Loucy (cell line): Measurements from ENCODE around the gene EFHB.

Experiments used
- H2AFZ ChIP-seq: fragments of 200-600 bp; sonication (generic); 2 replicates; pipeline ENCODE4 v1.6.0; 2016; ENCODE audit warnings: antibody characterized with exemption, mild to moderate bottlenecking, low read length, moderate library complexity
- H3F3A ChIP-seq: fragments of 200-600 bp; 2 replicates; pipeline ENCODE4 v1.6.0; 2016; ENCODE audit warnings: antibody characterized with exemption, low read depth, mild to moderate bottlenecking
- H3K27me3 ChIP-seq: fragments of 200-600 bp; sonication (generic); 2 replicates; pipeline ENCODE4 v1.6.1; 2014; ENCODE audit warnings: low read length, mild to moderate bottlenecking; ENCODE audit not compliant: insufficient read depth, poor library complexity, severe bottlenecking
- H3K36me3 ChIP-seq: fragments of 200-600 bp; sonication (generic); 2 replicates; pipeline ENCODE4 v1.6.1; 2016; ENCODE audit warnings: low read length; ENCODE audit not compliant: insufficient read depth
- H3K4me1 ChIP-seq: fragments of 200-600 bp; sonication (generic); 2 replicates; pipeline ENCODE4 v1.5.1; 2014; ENCODE audit warnings: low read length, mild to moderate bottlenecking; ENCODE audit not compliant: insufficient read depth, poor library complexity, severe bottlenecking
- H3K4me2 ChIP-seq: fragments of 200-600 bp; sonication (generic); 2 replicates; pipeline ENCODE4 v1.6.0; 2014; ENCODE audit warnings: antibody characterized with exemption, low read length, low read depth, mild to moderate bottlenecking; ENCODE audit not compliant: poor library complexity, severe bottlenecking
- H3K4me3 ChIP-seq: fragments of 200-600 bp; sonication (generic); 2 replicates; pipeline ENCODE4 v1.5.1; 2014; ENCODE audit warnings: low read length, mild to moderate bottlenecking, mixed read lengths; ENCODE audit not compliant: poor library complexity, severe bottlenecking
- H3K79me2 ChIP-seq: fragments of 200-600 bp; sonication (generic); 2 replicates; pipeline ENCODE4 v1.6.1; 2014; ENCODE audit warnings: low read length; ENCODE audit not compliant: insufficient read depth
- H3K9ac ChIP-seq: fragments of 200-600 bp; sonication (generic); 2 replicates; pipeline ENCODE4 v1.6.0; 2014; ENCODE audit warnings: mild to moderate bottlenecking, low read depth, low read length, moderate library complexity; ENCODE audit not compliant: poor library complexity, severe bottlenecking
- H3K9me2 ChIP-seq: fragments of 200-600 bp; sonication (generic); replicated peaks from 2 replicates; pipeline ENCODE4 v1.6.1; 2016; ENCODE audit warnings: low read depth, low read length, mixed read lengths
- H3K9me3 ChIP-seq: fragments of 200-600 bp; sonication (generic); 2 replicates; pipeline ENCODE4 v1.6.1; 2014; ENCODE audit warnings: mild to moderate bottlenecking, antibody characterized with exemption, low read length, low read depth; ENCODE audit not compliant: insufficient read depth
- H4K20me1 ChIP-seq: fragments of 200-600 bp; sonication (generic); 2 replicates; pipeline ENCODE4 v1.6.0; 2014; ENCODE audit warnings: antibody characterized with exemption, low read length, mild to moderate bottlenecking; ENCODE audit not compliant: insufficient read depth, poor library complexity, severe bottlenecking
- CTCF ChIP-seq: fragments of 200-600 bp; sonication (generic); conservative IDR thresholded peaks from 2 replicates; pipeline ENCODE4 v1.5.1; 2014; ENCODE audit warnings: mild to moderate bottlenecking, antibody characterized with exemption, low read length
- EZH2phosphoT487 ChIP-seq: fragments of 200-600 bp; IDR thresholded peaks from 2 replicates; pipeline ENCODE4 v1.6.1; 2018; ENCODE audit warnings: antibody characterized with exemption, mild to moderate bottlenecking, moderate library complexity, borderline replicate concordance

The EFHB gene

GRCh38 chr3:19950316-19950715 is 16.3 kb upstream of the EFHB start:
- H3K4me1 ChIP-seq = peaks cover 59% of the 10 kb centered on the region
- no peaks in the 10 kb centered on the region for H3K27me3 ChIP-seq
- H3K4me3 ChIP-seq = peak overlapping the region; percentile 98
- H3K36me3 ChIP-seq = peaks cover 9% of the 10 kb centered on the region
- H3K79me2 ChIP-seq = peaks cover 93% of the 10 kb centered on the region
- peaks cover 81% of the 10 kb centered on the region for H4K20me1 ChIP-seq
- TF ChIP-seq CTCF (no peak), EZH2phosphoT487 (no peak)
- no peaks in the 10 kb centered on the region for H3K9me2 ChIP-seq
- H3K4me2 ChIP-seq = peak overlapping the region; percentile 83
- H2AFZ ChIP-seq = no peak overlapping the region
- H3K9ac ChIP-seq = peak overlapping the region; percentile 83
- H3F3A ChIP-seq = 0 out of 2 replicates have a peak, but pooled peaks cover 4% of the 10 kb centered on the region
- no peaks in the 10 kb centered on the region for H3K9me3 ChIP-seq

GRCh38 chr3:19948226-19948591 is 14.2 kb upstream of the EFHB start:
- H2AFZ ChIP-seq = no peak overlapping the region
- peak overlapping the region; percentile 98 for H3K4me3 ChIP-seq

GRCh38 chr3:19947549-19948225 is 13.7 kb upstream of the EFHB start:
- Histone ChIP-seq H3K9me3 (no peaks in the 10 kb centered on the region), H3K9me2 (no peaks in the 10 kb centered on the region), H3K79me2 (peaks cover 67% of the 10 kb centered on the region), H3K36me3 (peaks cover 9% of the 10 kb centered on the region), H3K27me3 (no peaks in the 10 kb centered on the region), H3F3A (0 out of 2 replicates have a peak, but pooled peaks cover 4% of the 10 kb centered on the region), H3K9ac (peak overlapping the region; percentile 83), H3K4me2 (peak overlapping the region; percentile 83), H3K4me1 (peaks cover 49% of the 10 kb centered on the region), H3K4me3 (peak overlapping the region; percentile 98), H2AFZ (peak overlapping the region; percentile 63), H4K20me1 (peaks cover 55% of the 10 kb centered on the region)
- TF ChIP-seq EZH2phosphoT487 = no peak
- TF ChIP-seq CTCF = no peak

More at GRCh38 chr3:19948226-19948591, 14.2 kb upstream of the EFHB start:
- 0 out of 2 replicates have a peak, but pooled peaks cover 4% of the 10 kb centered on the region for H3F3A ChIP-seq
- H3K79me2 ChIP-seq = peaks cover 73% of the 10 kb centered on the region
- peak overlapping the region; percentile 83 for H3K9ac ChIP-seq
- TF ChIP-seq EZH2phosphoT487 (no peak), CTCF (no peak)
- peak overlapping the region; percentile 83 for H3K4me2 ChIP-seq
- peaks cover 9% of the 10 kb centered on the region for H3K36me3 ChIP-seq
- peaks cover 52% of the 10 kb centered on the region for H3K4me1 ChIP-seq
- no peaks in the 10 kb centered on the region for H3K27me3 ChIP-seq
- H3K9me2 ChIP-seq = no peaks in the 10 kb centered on the region
- H4K20me1 ChIP-seq = peaks cover 60% of the 10 kb centered on the region
- no peaks in the 10 kb centered on the region for H3K9me3 ChIP-seq
